HCT116 (cell line): ENCODE measurements around the gene ARF5. TPM values are rescaled to one million over a fixed set of nuclear protein-coding genes. Genes with fewer than 3 reads are reported as not detected.
A peak's percentile ranks its signal among the peaks of the same experiment; 100 is the strongest.

Experiments used
- ATAC-seq: fragments of 200-7000 bp; cut with Tn5 transposase; 2 replicates; pipeline ENCODE4 v1.9.1; 2020; ENCODE audit warnings: mild to moderate bottlenecking, moderate library complexity
- BruUV-seq: library from RNA; stranded (reverse); fragments of 400-500 nt; replicated peaks from 2 replicates; lab custom pipeline; 2021; lab: Mats Ljungman, UMichigan
- CTCF ChIA-PET: fragments of 300-600 bp; sonication (Branson Sonifier 250); formaldehyde crosslinking; loops from one replicate; lab custom pipeline; 2021; ENCODE audit warnings: antibody characterized with exemption; lab: Charles Lee
- POLR2A ChIA-PET: fragments of 300-600, 350-600 bp; sonication (Branson Sonifier 250); formaldehyde crosslinking; loops from one replicate; lab custom pipeline; 2021; ENCODE audit warnings: antibody characterized with exemption; lab: Charles Lee
- RAD21 ChIA-PET, 2 experiments: fragments of 300-600 bp; sonication (Branson Sonifier 250); formaldehyde crosslinking; loops; one replicate each; lab custom pipeline; 2023; ENCODE audit warnings: low total read pairs in 2 of 2; ENCODE audit not compliant: uncharacterized antibody in 2 of 2, unreplicated experiment in 2 of 2, low non-redundant PET in 1 of 2; lab: Charles Lee
- DNase-seq: peaks from one replicate; pipeline ENCODE4 v3.0.0-alpha.2; 2010; ENCODE audit warnings: low read depth, low spot score
- H2AFZ ChIP-seq: fragments of 200-600 bp; shearing (Covaris generic), sonication (generic); 2 replicates; pipeline ENCODE4 v1.6.1; 2017; ENCODE audit warnings: low read depth, mixed run types, mixed read lengths, antibody characterized with exemption, low read length; ENCODE audit not compliant: poor library complexity, severe bottlenecking
- H3K27ac ChIP-seq: 2 replicates; pipeline ENCODE4 v1.5.1; 2012; ENCODE audit warnings: low read depth, low read length
- H3K27me3 ChIP-seq: fragments of 200-600 bp; sonication (generic); 2 replicates; pipeline ENCODE4 v1.6.1; 2016; ENCODE audit warnings: mixed run types, low read length, mixed read lengths; ENCODE audit not compliant: insufficient read depth
- H3K36me3 ChIP-seq, 2 experiments: fragments of 200-500 bp in 1 of 2; fragments of 200-600 bp in 1 of 2; sonication (Bioruptor generic) in 1 of 2; sonication (generic) in 1 of 2; 2 replicates each; pipeline versions ENCODE4 v1.5.1 to v1.6.1; 2014 to 2016; ENCODE audit warnings: low read length in 2 of 2, inconsistent platforms in 1 of 2, mixed read lengths in 1 of 2, mixed run types in 1 of 2; ENCODE audit not compliant: insufficient read depth in 2 of 2, control insufficient read depth in 1 of 2
- H3K4me1 ChIP-seq, 2 experiments: fragments of 200-600 bp in 1 of 2; sonication (generic) in 1 of 2; 2 replicates each; pipeline versions ENCODE4 v1.5.1 to v1.6.1; 2012 to 2017; ENCODE audit warnings: low read length in 2 of 2, inconsistent platforms in 1 of 2, mild to moderate bottlenecking in 1 of 2, mixed read lengths in 1 of 2, mixed run types in 1 of 2, moderate library complexity in 1 of 2; ENCODE audit not compliant: insufficient read depth in 2 of 2, control insufficient read depth in 1 of 2
- H3K4me2 ChIP-seq: fragments of 200-600 bp; sonication (generic); 2 replicates; pipeline ENCODE4 v1.6.1; 2017; ENCODE audit warnings: mixed run types, low read length, mixed read lengths
- H3K4me3 ChIP-seq, 2 experiments: fragments of 200-600 bp in 1 of 2; sonication (generic) in 1 of 2; replicated peaks in 1 of 2; 2 replicates each; pipeline ENCODE4 v1.5.1; 2011 to 2016; ENCODE audit warnings: low read length in 2 of 2, control low read depth in 1 of 2, low read depth in 1 of 2, mild to moderate bottlenecking in 1 of 2, mixed read lengths in 1 of 2, mixed run types in 1 of 2
- H3K79me2 ChIP-seq: fragments of 200-600 bp; sonication (generic); 2 replicates; pipeline ENCODE4 v1.6.1; 2017; ENCODE audit warnings: mild to moderate bottlenecking, mixed run types, low read length, moderate library complexity, mixed read lengths; ENCODE audit not compliant: insufficient read depth
- H3K9ac ChIP-seq: fragments of 200-600 bp; sonication (generic); 2 replicates; pipeline ENCODE4 v1.6.1; 2016; ENCODE audit warnings: low read length, mixed read lengths
- H3K9me2 ChIP-seq: fragments of 200-600 bp; sonication (generic), shearing (Covaris generic); 2 replicates; pipeline ENCODE4 v1.6.1; 2017; ENCODE audit warnings: mixed run types, mild to moderate bottlenecking, moderate library complexity; ENCODE audit not compliant: insufficient read depth
- H3K9me3 ChIP-seq, 2 experiments: fragments of 200-500 bp in 1 of 2; fragments of 200-600 bp in 1 of 2; sonication (Bioruptor generic) in 1 of 2; sonication (generic) in 1 of 2; 2 replicates each; pipeline ENCODE4 v1.6.1; 2014 to 2017; ENCODE audit warnings: low read length in 2 of 2, mixed read lengths in 2 of 2, inconsistent platforms in 1 of 2, low read depth in 1 of 2, mild to moderate bottlenecking in 1 of 2, mixed run types in 1 of 2, moderate library complexity in 1 of 2; ENCODE audit not compliant: control insufficient read depth in 1 of 2, insufficient read depth in 1 of 2
- H4K20me1 ChIP-seq: fragments of 200-600 bp; sonication (generic), shearing (Covaris generic); 2 replicates; pipeline ENCODE4 v1.6.1; 2017; ENCODE audit warnings: mixed run types, mild to moderate bottlenecking, moderate library complexity; ENCODE audit not compliant: insufficient read depth
- RAD21 ChIP-seq: IDR thresholded peaks from 2 replicates; pipeline ENCODE4 v1.6.1; 2012; ENCODE audit warnings: low read depth, mild to moderate bottlenecking
- SP1 ChIP-seq: IDR thresholded peaks from 2 replicates; pipeline ENCODE4 v1.6.1; 2012; ENCODE audit warnings: low read depth
- YY1 ChIP-seq: IDR thresholded peaks from 2 replicates; pipeline ENCODE4 v1.6.1; 2011; ENCODE audit warnings: low read length, low read depth, moderate library complexity, mild to moderate bottlenecking; ENCODE audit not compliant: insufficient replicate concordance; ENCODE audit errors: extremely low read depth
- ZFX ChIP-seq: fragments of 450-650 bp; IDR thresholded peaks from 2 replicates; pipeline ENCODE4 v1.6.1; 2017
- intact Hi-C: fragments of 100-400 bp; cut with micrococcal nuclease; formaldehyde crosslinking; loops from 2 replicates; pipeline ENCODE4 v1.10.0; 2022
- total RNA-seq: library from RNA; stranded (reverse); gene quantifications from one replicate; pipeline ENCODE4 v1.2.1, GENCODE V29; 2021; ENCODE audit not compliant: unreplicated experiment

Gene ARF5
- total RNA-seq, 1 experiment from 2014 or later = 204 TPM

DNA sequence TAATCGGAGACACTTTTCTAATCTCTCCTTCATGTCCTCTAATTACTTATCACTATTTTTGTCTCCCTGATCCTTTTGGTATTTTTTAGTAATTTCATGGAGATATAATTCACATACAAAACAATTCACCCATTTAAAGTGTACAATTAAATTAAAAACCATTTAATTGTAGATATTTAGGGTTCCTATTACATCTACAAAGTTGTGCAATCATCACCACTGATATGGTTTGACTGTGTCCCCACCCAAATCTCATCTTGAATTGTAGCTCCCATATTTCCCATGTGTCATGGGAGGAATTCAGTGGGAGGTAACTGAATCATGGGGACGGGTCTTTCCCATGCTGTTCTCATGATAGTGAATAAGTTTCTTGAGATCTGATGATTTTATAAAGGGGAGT is 31.8 kb upstream of the ARF5 start:
- no peak overlapping the region for H3K9ac ChIP-seq

DNA sequence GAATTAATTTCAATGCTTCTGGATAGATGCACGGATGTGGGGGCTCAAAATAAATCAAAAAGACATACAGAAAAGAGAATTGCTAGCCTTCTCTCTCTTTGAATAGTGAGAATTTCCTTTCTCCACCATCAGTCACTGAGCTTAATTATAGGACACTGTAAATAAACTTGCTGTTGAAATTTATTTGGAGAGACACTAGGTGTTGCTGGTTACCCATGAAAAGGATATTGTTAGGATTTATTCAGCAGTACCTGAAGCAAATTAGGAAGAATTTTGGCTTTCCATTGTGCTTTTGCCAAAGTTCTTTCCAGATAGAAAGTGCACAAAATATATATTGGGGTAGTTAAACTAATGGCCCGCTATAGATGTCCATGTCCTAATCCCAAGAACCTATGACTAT is 30.4 kb upstream of the ARF5 start:
- Histone ChIP-seq H4K20me1 (no peaks in the 10 kb centered on the region), H3K9me2 (no peaks in the 10 kb centered on the region), H3K9ac (no peak overlapping the region), H3K9me3 (no peaks in the 10 kb centered on the region), H3K79me2 (no peaks in the 10 kb centered on the region), H3K27ac (no peak overlapping the region), H3K36me3 (no peaks in the 10 kb centered on the region), H3K4me3 (no peak overlapping the region), H3K4me2 (no peak overlapping the region), H3K27me3 (0 out of 2 replicates have a peak, but pooled peaks cover 4% of the 10 kb centered on the region), H2AFZ (no peak overlapping the region), H3K4me1 (no peaks in the 10 kb centered on the region)
- intact Hi-C loops = no loop called here
- no TSS peak for BruUV-seq
- ATAC-seq = no peak
- no peak for DNase-seq
- TF ChIP-seq YY1 = no peak
- peak; percentile 29; the same call in 1 of the 2 replicates for TF ChIP-seq RAD21
- ChIA-PET POLR2A (no interaction called here), RAD21 (no interaction called here), CTCF (interaction anchor here (1.0 kb wide), 1 partner anchor 652 kb away, joined by 5 read pairs; no protein-coding TSS in a partner anchor)

More for the DNA sequence above, 31.8 kb upstream of the ARF5 start:
- Histone ChIP-seq H3K9me2 (no peaks in the 10 kb centered on the region), H3K27ac (no peak overlapping the region), H2AFZ (no peak overlapping the region), H3K79me2 (no peaks in the 10 kb centered on the region), H3K4me2 (no peak overlapping the region), H3K9me3 (no peaks in the 10 kb centered on the region), H3K27me3 (0 out of 2 replicates have a peak, but pooled peaks cover 4% of the 10 kb centered on the region), H3K4me3 (no peak overlapping the region), H3K4me1 (no peaks in the 10 kb centered on the region), H4K20me1 (no peaks in the 10 kb centered on the region), H3K36me3 (no peaks in the 10 kb centered on the region)
- ATAC-seq = no peak
- RAD21 ChIA-PET = no interaction called here
- DNase-seq = no peak
- intact Hi-C loops = no loop called here
- CTCF ChIA-PET = no interaction called here
- no TSS peak for BruUV-seq
- POLR2A ChIA-PET = no interaction called here
- TF ChIP-seq SP1 = no peak
- TF ChIP-seq ZFX = no peak
